Suprapubic skin (tissue), 4 donors: ENCODE measurements around the gene ACAA1. TPM values are rescaled to one million over a fixed set of nuclear protein-coding genes. Genes with fewer than 3 reads are reported as not detected.
"Not testable (repeated sequence)": the region's sequence is repeated elsewhere in the genome, so short reads cannot be mapped to it uniquely, and the experiment has no call there.

Experiments
- DNase-seq, 2 donors: peaks; one replicate each; pipeline ENCODE4 v3.0.0-alpha.2; 2019; ENCODE audit warnings: low spot score in 2 of 2
- H3K27ac ChIP-seq: fragments of 200-600 bp; sonication (generic); one replicate; pipeline ENCODE4 v1.5.1; 2019
- H3K27me3 ChIP-seq: fragments of 200-600 bp; sonication (generic); one replicate; pipeline ENCODE4 v1.5.1; 2019
- H3K36me3 ChIP-seq: fragments of 200-600 bp; sonication (generic); one replicate; pipeline ENCODE4 v1.5.1; 2019
- H3K4me1 ChIP-seq: fragments of 200-600 bp; sonication (generic); one replicate; pipeline ENCODE4 v1.5.1; 2019
- H3K4me3 ChIP-seq: fragments of 200-600 bp; sonication (generic); one replicate; pipeline ENCODE4 v1.5.1; 2019; ENCODE audit warnings: mild to moderate bottlenecking
- H3K9me3 ChIP-seq: fragments of 200-600 bp; sonication (generic); one replicate; pipeline ENCODE4 v1.5.1; 2019
- CTCF ChIP-seq, 2 donors: fragments of 200-600 bp in 1 of 2; fragments of 450-650 bp in 1 of 2; sonication (generic) in 1 of 2; IDR thresholded peaks; one replicate each; pipeline ENCODE4 v1.5.1; 2016 to 2019; ENCODE audit warnings: antibody characterized with exemption in 2 of 2, mild to moderate bottlenecking in 1 of 2, moderate library complexity in 1 of 2
- EP300 ChIP-seq: sonication (generic); formaldehyde crosslinking; IDR thresholded peaks from one replicate; pipeline ENCODE4 v1.6.1; 2017; ENCODE audit warnings: antibody characterized with exemption
- POLR2A ChIP-seq, 2 donors: fragments of 450-650 bp; IDR thresholded peaks; one replicate each; pipeline ENCODE4 v1.6.1; 2017; ENCODE audit warnings: antibody characterized with exemption in 2 of 2, mild to moderate bottlenecking in 2 of 2, moderate library complexity in 2 of 2
- POLR2AphosphoS5 ChIP-seq, 3 donors: sonication (generic); formaldehyde crosslinking; IDR thresholded peaks; one replicate each; pipeline ENCODE4 v1.6.1; 2017; ENCODE audit warnings: antibody characterized with exemption in 3 of 3
- WGBS: methylation state at CpG from one replicate; pipeline ENCODE4 v1.1.5; 2018; 5-methylcytosine and 5-hydroxymethylcytosine counted together
- total RNA-seq, 4 donors: library from RNA; depleted of rRNA; stranded (reverse); fragments of >200 nt; gene quantifications; one replicate each; pipeline ENCODE4 v1.1.0, GENCODE V29; 2016

The ACAA1 gene
- total RNA-seq, 4 donors from 2014 or later = 29.3 to 54.5 (median 51.4) TPM

GRCh38 chr3:38088126-38089078 is 48.5 kb downstream of the ACAA1 start:
- no peak for TF ChIP-seq CTCF (IDR thresholded peaks at IDR 0.05)
- no peak for DNase-seq
- peaks cover 11% of the 10 kb centered on the region for H3K9me3 ChIP-seq
- H3K27me3 ChIP-seq = no peaks in the 10 kb centered on the region
- 86% methylated on average over 11 of the region's 11 CpGs for WGBS
- no peak overlapping the region for H3K4me3 ChIP-seq
- H3K36me3 ChIP-seq = no peaks in the 10 kb centered on the region
- no peak overlapping the region for H3K27ac ChIP-seq
- H3K4me1 ChIP-seq = no peaks in the 10 kb centered on the region

- H3K4me1 ChIP-seq, H3K27me3 ChIP-seq, DNase-seq, H3K36me3 ChIP-seq, H3K27ac ChIP-seq, H3K4me3 ChIP-seq: not testable (repeated sequence)
- H3K9me3 ChIP-seq = peaks cover 11% of the 10 kb centered on the region
Observed at GRCh38 chr3:38087278-38087677, 49.6 kb downstream of the ACAA1 start.

GRCh38 chr3:38086496-38086895 is 50.4 kb downstream of the ACAA1 start:
- H3K9me3 ChIP-seq = peaks cover 11% of the 10 kb centered on the region
- no peak for TF ChIP-seq POLR2AphosphoS5 (IDR thresholded peaks at IDR 0.05)
- no peak for TF ChIP-seq POLR2A (IDR thresholded peaks at IDR 0.05)
- TF ChIP-seq CTCF (IDR thresholded peaks at IDR 0.05) = no peak
- no peak for DNase-seq
- no peaks in the 10 kb centered on the region for H3K4me1 ChIP-seq
- H3K27me3 ChIP-seq = no peaks in the 10 kb centered on the region
- no peak overlapping the region for H3K4me3 ChIP-seq
- 89% methylated on average over 3 of the region's 3 CpGs for WGBS
- H3K27ac ChIP-seq = no peak overlapping the region
- H3K36me3 ChIP-seq = no peaks in the 10 kb centered on the region

- Histone ChIP-seq H3K4me3 (no peak overlapping the region), H3K27me3 (no peaks in the 10 kb centered on the region), H3K4me1 (no peaks in the 10 kb centered on the region), H3K9me3 (peaks cover 11% of the 10 kb centered on the region), H3K27ac (no peak overlapping the region), H3K36me3 (no peaks in the 10 kb centered on the region)
- DNase-seq = no peak
- 100% methylated on average over 1 of the region's 1 CpG for WGBS
- TF ChIP-seq POLR2A (IDR thresholded peaks at IDR 0.05) (no peak), POLR2AphosphoS5 (IDR thresholded peaks at IDR 0.05) (no peak), EP300 (no peak), CTCF (IDR thresholded peaks at IDR 0.05) (no peak)
Observed at GRCh38 chr3:38085943-38086324, 51.0 kb downstream of the ACAA1 start.

GRCh38 chr3:38085311-38085942 is 51.5 kb downstream of the ACAA1 start:
- Histone ChIP-seq H3K27me3 (no peaks in the 10 kb centered on the region), H3K27ac (no peak overlapping the region), H3K4me3 (no peak overlapping the region), H3K9me3 (peaks cover 11% of the 10 kb centered on the region), H3K36me3 (no peaks in the 10 kb centered on the region), H3K4me1 (no peaks in the 10 kb centered on the region)
- 91% methylated on average over 11 of the region's 11 CpGs for WGBS
- no peak for TF ChIP-seq EP300
- TF ChIP-seq POLR2A (IDR thresholded peaks at IDR 0.05) = no peak
- TF ChIP-seq POLR2AphosphoS5 (IDR thresholded peaks at IDR 0.05) = no peak
- no peak for TF ChIP-seq CTCF (IDR thresholded peaks at IDR 0.05)
- no peak for DNase-seq
